B cell (primary cell): ENCODE data around the gene PDE6A.
"Not testable (repeated sequence)": the region's sequence is repeated elsewhere in the genome, so short reads cannot be mapped to it uniquely, and the experiment has no call there.

ENCODE experiments used
- CTCF ChIP-seq: fragments of 200-600 bp; IDR thresholded peaks from one replicate; pipeline ENCODE4 v1.8.0; 2022; ENCODE audit warnings: antibody characterized with exemption, mild to moderate bottlenecking
- EZH2 ChIP-seq: IDR thresholded peaks from 2 replicates; pipeline ENCODE4 v1.6.1; 2012; ENCODE audit warnings: borderline replicate concordance, low read depth, mild to moderate bottlenecking, moderate library complexity, low read length; ENCODE audit not compliant: insufficient read depth, poor library complexity, severe bottlenecking

GRCh38 chr5:149858481-149858880 is 86.1 kb downstream of the PDE6A start:
- not testable (repeated sequence) for TF ChIP-seq CTCF, EZH2
